ENCODE measurements around the gene BMPER. TPM values are rescaled to one million over a fixed set of nuclear protein-coding genes. Genes with fewer than 3 reads are reported as not detected.
A peak's percentile ranks its signal among the peaks of the same experiment; 100 is the strongest.

BMPER gene
- total RNA-seq, 6 donors from 2014 or later: 2.5 to 15.6 (median 9.4) TPM

GRCh38 chr7:33971106-33971505 is 65.8 kb downstream of the BMPER start:
- DNase-seq (no peak), ATAC-seq (ENCODE audit: low FRiP score in 2 of 2) (no peak)
- H3K36me3 ChIP-seq: peaks cover 0 to 7% (median 0%) of the 10 kb centered on the region in 4 donors
- H3K27ac ChIP-seq: no peak overlapping the region
- H3K27me3 ChIP-seq: no peaks in the 10 kb centered on the region
- no peaks in the 10 kb centered on the region for H3K9me3 ChIP-seq
- H3K4me1 ChIP-seq: no peaks in the 10 kb centered on the region
- 89% methylated on average over 3 of the region's 3 CpGs for WGBS, 2 donors
- H3K4me3 ChIP-seq: no peak overlapping the region
- TF ChIP-seq EP300 (IDR thresholded peaks at IDR 0.05) (no peak), POLR2A (IDR thresholded peaks at IDR 0.05) (no peak), POLR2AphosphoS5 (IDR thresholded peaks at IDR 0.05) (no peak)
- TF ChIP-seq, protein P1, sequence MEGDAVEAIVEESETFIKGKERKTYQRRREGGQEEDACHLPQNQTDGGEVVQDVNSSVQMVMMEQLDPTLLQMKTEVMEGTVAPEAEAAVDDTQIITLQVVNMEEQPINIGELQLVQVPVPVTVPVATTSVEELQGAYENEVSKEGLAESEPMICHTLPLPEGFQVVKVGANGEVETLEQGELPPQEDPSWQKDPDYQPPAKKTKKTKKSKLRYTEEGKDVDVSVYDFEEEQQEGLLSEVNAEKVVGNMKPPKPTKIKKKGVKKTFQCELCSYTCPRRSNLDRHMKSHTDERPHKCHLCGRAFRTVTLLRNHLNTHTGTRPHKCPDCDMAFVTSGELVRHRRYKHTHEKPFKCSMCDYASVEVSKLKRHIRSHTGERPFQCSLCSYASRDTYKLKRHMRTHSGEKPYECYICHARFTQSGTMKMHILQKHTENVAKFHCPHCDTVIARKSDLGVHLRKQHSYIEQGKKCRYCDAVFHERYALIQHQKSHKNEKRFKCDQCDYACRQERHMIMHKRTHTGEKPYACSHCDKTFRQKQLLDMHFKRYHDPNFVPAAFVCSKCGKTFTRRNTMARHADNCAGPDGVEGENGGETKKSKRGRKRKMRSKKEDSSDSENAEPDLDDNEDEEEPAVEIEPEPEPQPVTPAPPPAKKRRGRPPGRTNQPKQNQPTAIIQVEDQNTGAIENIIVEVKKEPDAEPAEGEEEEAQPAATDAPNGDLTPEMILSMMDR (IDR thresholded peaks at IDR 0.05): no peak

GRCh38 chr7:33973231-33974015 is 68.1 kb downstream of the BMPER start:
- Histone ChIP-seq H3K9me3 (no peaks in the 10 kb centered on the region), H3K27me3 (no peaks in the 10 kb centered on the region), H3K36me3 (peaks cover 0 to 7% (median 0%) of the 10 kb centered on the region in 4 donors), H3K4me3 (no peak overlapping the region), H3K27ac (no peak overlapping the region), H3K4me1 (no peaks in the 10 kb centered on the region)
- peak in 1 of 2 donors; percentile 6 for ATAC-seq (ENCODE audit: low FRiP score in 2 of 2)
- 77 to 78% methylated on average over 4 to 5 of the region's 5 CpGs for WGBS, 2 donors
- no peak for DNase-seq
- TF ChIP-seq, protein P1 (IDR thresholded peaks at IDR 0.05): no peak
- TF ChIP-seq POLR2AphosphoS5 (IDR thresholded peaks at IDR 0.05) (no peak), POLR2A (IDR thresholded peaks at IDR 0.05) (no peak), EP300 (IDR thresholded peaks at IDR 0.05) (no peak)

DNA sequence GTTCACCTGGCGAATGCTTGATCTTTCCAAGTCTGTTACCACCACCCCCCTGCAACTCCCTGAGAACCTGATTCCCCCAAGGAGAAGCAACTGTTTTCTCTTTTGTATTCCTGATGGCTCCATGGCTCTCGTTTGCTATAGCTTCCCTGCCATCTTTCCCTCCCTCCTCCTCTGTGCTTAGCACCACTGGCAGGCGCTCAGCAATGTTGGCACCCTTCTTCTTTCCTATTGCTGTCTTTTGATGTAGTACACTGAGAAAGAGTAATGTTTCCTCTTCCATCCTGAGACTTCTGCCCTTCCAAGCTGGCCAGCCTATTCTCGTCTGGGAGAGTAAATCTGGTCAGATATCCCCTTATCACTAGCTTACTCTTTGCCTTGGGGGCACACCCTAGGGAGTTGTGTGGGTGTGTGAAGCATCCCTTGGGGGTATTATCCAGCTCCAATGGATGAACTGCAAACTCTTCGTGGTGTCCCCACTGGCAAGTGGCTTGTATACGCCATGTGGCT is 74.0 kb downstream of the BMPER start:
- TF ChIP-seq EP300 (IDR thresholded peaks at IDR 0.05): no peak
- TF ChIP-seq POLR2A (IDR thresholded peaks at IDR 0.05): no peak
- no peak for TF ChIP-seq POLR2AphosphoS5 (IDR thresholded peaks at IDR 0.05)
- TF ChIP-seq, protein P1 (IDR thresholded peaks at IDR 0.05): no peak
- WGBS, 2 donors: 63 to 75% methylated on average over 6 of the region's 6 CpGs
- DNase-seq (no peak), ATAC-seq (ENCODE audit: low FRiP score in 2 of 2) (no peak)
- H3K4me1 ChIP-seq: no peaks in the 10 kb centered on the region
- no peaks in the 10 kb centered on the region for H3K27me3 ChIP-seq
- no peak overlapping the region for H3K27ac ChIP-seq
- H3K4me3 ChIP-seq: no peak overlapping the region
- H3K9me3 ChIP-seq: no peaks in the 10 kb centered on the region
- no peaks in the 10 kb centered on the region for H3K36me3 ChIP-seq

DNA sequence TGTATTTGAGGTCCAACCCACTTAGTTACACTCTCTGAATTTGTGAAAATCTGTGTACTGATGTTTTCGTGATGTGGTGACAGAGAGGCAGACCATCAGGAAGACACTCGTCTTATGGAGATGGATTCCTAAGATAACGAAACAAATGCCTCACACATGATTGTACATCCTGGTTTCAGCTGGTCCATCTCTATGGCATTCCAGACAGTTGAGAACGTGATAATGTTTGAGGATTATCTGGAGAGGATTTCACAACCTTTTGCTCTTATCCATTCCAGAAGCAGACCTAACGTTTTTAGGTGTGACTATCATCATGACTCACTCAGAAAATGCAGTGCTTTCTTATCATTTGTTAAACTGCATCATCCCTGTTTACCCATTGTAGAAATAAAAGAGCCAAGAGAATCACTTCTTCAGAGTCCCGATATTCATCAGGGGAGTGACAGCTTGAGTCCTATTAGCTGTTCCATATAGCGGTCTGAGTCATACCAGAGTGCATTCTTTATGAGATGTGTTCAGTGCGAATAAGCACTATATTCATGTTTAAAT is 74.5 kb downstream of the BMPER start:
- H3K27me3 ChIP-seq: no peaks in the 10 kb centered on the region
- no peak overlapping the region for H3K4me3 ChIP-seq
- H3K9me3 ChIP-seq: no peaks in the 10 kb centered on the region
- TF ChIP-seq POLR2AphosphoS5 (IDR thresholded peaks at IDR 0.05) (peak in 1 of 2 donors; percentile 53), EP300 (IDR thresholded peaks at IDR 0.05) (no peak), POLR2A (IDR thresholded peaks at IDR 0.05) (no peak)
- DNase-seq: no peak
- no peaks in the 10 kb centered on the region for H3K4me1 ChIP-seq
- no peaks in the 10 kb centered on the region for H3K36me3 ChIP-seq
- ATAC-seq (ENCODE audit: low FRiP score in 2 of 2): peak in 1 of 2 donors; percentile 53
- H3K27ac ChIP-seq: no peak overlapping the region
- WGBS, 2 donors: 70 to 71% methylated on average over 8 of the region's 8 CpGs

DNA sequence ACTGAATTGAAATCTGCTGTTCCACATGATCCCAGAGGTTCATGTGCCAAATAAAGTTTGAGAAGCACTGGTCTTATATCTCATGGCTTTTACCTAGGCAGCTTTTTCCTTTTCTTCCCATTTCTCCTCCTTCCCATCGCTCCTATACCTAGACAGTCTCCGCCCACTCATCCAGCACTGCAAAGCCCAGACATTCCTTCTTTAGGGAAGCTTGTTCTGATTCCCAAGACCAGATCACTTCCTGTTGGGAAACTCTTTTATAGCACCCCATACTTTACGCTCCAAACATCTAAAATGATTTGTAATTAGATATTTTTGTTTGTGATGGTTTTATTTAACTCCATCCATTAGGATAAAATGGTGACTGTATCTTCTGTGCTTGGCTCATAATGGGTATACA is 75.9 kb downstream of the BMPER start:
- Histone ChIP-seq H3K9me3 (no peaks in the 10 kb centered on the region), H3K27ac (no peak overlapping the region), H3K36me3 (no peaks in the 10 kb centered on the region), H3K4me1 (no peaks in the 10 kb centered on the region), H3K27me3 (no peaks in the 10 kb centered on the region), H3K4me3 (no peak overlapping the region)
- 87 to 93% methylated on average over 3 of the region's 3 CpGs for WGBS, 2 donors
- DNase-seq: no peak
- TF ChIP-seq, protein P1 (IDR thresholded peaks at IDR 0.05): no peak
- TF ChIP-seq EP300 (IDR thresholded peaks at IDR 0.05): no peak
- TF ChIP-seq POLR2A (IDR thresholded peaks at IDR 0.05): no peak
- no peak for TF ChIP-seq POLR2AphosphoS5 (IDR thresholded peaks at IDR 0.05)
- ATAC-seq (ENCODE audit: low FRiP score in 2 of 2): no peak

Measured in upper lobe of left lung (tissue), 6 donors.